Astrocyte (in vitro differentiated cells and primary cell): Measurements from ENCODE around the gene PBX2.

Experiments
- EZH2 ChIP-seq: IDR thresholded peaks from 2 replicates; pipeline ENCODE4 v1.6.1; 2012; ENCODE audit warnings: mild to moderate bottlenecking, low read length, inconsistent platforms; ENCODE audit not compliant: insufficient read depth
- TF ChIP-seq, protein P1 (sequence below): IDR thresholded peaks from 2 replicates; pipeline ENCODE4 v1.5.1; 2011; ENCODE audit warnings: low read depth, mild to moderate bottlenecking, inconsistent platforms, low read length, moderate library complexity; ENCODE audit not compliant: insufficient read depth

DNA sequence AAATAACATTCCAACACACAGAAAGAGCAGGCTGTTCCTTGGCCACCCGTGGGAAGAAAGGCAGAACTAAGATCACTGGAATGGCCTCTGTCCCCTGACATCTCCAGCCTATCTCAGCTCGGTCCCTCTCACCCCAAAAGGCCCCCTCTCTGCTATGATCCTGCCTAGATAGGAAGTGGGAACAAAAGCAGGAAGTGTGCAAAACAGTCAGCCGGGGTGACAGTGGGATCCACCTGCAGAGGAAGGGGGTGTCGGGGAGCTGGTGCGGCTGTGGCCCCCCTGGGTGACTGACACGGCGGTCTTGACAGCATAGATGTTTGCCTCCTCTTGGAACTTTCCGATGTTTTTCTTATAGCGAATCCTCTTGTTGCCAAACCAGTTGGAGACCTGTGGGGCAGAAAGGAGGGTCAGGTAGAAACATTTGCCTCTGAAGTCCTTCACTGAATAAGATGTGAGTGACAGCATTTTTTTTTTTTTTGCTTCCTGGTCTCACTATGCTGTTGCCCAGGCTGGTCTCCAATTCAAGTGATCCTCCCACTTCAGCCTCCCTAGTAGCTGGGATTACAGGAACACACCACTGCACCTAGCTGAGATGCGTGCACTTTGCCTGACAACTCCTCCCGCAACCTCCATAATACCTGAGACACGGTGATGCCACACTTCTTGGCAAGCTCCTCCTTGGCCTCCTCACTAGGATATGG, 2.8 kb downstream of the PBX2 start:
- TF ChIP-seq EZH2: no peak
- TF ChIP-seq, protein P1, sequence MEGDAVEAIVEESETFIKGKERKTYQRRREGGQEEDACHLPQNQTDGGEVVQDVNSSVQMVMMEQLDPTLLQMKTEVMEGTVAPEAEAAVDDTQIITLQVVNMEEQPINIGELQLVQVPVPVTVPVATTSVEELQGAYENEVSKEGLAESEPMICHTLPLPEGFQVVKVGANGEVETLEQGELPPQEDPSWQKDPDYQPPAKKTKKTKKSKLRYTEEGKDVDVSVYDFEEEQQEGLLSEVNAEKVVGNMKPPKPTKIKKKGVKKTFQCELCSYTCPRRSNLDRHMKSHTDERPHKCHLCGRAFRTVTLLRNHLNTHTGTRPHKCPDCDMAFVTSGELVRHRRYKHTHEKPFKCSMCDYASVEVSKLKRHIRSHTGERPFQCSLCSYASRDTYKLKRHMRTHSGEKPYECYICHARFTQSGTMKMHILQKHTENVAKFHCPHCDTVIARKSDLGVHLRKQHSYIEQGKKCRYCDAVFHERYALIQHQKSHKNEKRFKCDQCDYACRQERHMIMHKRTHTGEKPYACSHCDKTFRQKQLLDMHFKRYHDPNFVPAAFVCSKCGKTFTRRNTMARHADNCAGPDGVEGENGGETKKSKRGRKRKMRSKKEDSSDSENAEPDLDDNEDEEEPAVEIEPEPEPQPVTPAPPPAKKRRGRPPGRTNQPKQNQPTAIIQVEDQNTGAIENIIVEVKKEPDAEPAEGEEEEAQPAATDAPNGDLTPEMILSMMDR: no peak
